GM12892 (cell line): ENCODE measurements around the gene AWAT2.

Experiments used
- POLR2A ChIP-seq: IDR thresholded peaks from 2 replicates; pipeline ENCODE4 v1.6.1; 2011; ENCODE audit warnings: low read depth, low read length, control low read depth
- POLR2AphosphoS5 ChIP-seq: IDR thresholded peaks from 2 replicates; pipeline ENCODE4 v1.6.1; 2011; ENCODE audit warnings: low read depth, low read length, control low read depth
- TAF1 ChIP-seq: IDR thresholded peaks from 2 replicates; pipeline ENCODE4 v1.6.1; 2011; ENCODE audit warnings: low read depth, mild to moderate bottlenecking, control low read depth, low read length, borderline replicate concordance

- no peak for TF ChIP-seq POLR2AphosphoS5
- TF ChIP-seq POLR2A: no peak
- TF ChIP-seq TAF1: no peak
Observed at GRCh38 chrX:70029863-70030262, 19.9 kb downstream of the AWAT2 start.
